ENCODE measurements around the gene NARF.

DNA sequence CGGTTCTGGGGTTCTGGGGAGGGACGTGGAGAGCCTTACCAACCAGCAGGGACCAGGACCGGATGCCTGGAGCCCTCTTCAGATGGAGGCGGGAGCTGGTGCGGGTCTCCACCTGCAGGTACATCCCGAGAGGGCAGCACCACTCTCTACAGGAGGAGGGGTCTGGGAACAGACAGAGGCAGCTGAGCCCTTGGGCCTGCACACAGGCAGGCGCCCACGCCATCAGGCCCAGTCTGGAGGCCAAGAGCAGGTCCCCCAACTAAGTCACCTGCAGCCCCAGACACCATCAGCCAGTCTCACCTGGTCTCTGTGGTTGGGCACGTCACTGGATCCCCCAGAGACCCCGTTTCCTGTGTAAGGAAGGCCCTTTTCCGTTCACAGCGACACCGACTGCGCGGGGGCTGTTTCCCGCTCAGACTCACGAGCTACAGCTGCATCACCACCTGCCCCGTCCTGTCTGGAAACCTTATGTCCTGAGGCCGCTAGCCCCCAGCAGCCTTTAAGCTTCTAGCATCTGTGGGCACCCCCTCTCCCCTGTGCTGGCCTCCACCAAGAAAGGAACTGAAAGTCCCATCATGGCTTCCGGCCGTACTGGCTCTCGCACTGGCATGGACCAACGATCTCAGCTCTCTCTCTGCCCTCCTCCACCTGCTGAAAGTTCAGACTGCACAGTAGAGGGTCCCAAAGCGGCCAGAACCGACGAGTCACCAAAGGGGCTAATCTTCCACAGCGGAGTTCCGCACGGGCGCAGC lies 9.2 kb upstream of the NARF start:
- TF ChIP-seq CTCF (IDR thresholded peaks at IDR 0.05) (no peak), POLR2A (IDR thresholded peaks at IDR 0.05) (peak; percentile 41), EP300 (IDR thresholded peaks at IDR 0.05; ENCODE audit: low read depth) (no peak), POLR2AphosphoS5 (IDR thresholded peaks at IDR 0.05) (peak in 2 of 3 donors; percentile 24 to 48)

Measured in transverse colon (tissue), 4 donors.